GM21529 (cell line): Measurements from ENCODE around the gene LIPI.
"Not testable (repeated sequence)": the region's sequence is repeated elsewhere in the genome, so short reads cannot be mapped to it uniquely, and the experiment has no call there.

ENCODE experiments used
- ATAC-seq: cut with Tn5 transposase; IDR thresholded peaks from one replicate; pipeline ENCODE4 v1.9.1; 2021; ENCODE audit not compliant: unreplicated experiment

Gene LIPI

DNA sequence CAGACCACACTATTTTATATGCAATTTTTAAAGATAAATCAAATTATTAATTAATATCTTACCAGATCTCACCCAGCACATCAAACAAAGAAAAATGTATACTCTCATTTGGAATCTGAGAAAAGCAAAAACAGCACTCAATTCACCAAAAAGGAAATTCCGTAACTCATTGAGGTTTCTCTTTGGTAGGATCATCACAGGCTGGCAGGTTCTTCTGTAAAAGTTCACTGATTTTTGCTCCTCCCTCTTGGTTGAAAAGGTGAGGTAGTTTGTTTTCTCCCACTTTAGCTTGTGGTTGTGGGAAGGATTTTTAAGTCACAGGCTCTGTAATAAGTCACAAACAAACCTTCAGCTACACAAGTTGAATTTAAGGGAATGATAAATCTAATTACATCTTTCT lies at the start of gene LIPI:
TSS of gene LIPI (minus strand) at position 218 of the 400 bp plus-strand sequence. CDS start at position 108, 110 bp downstream.
- ATAC-seq = no peak

DNA sequence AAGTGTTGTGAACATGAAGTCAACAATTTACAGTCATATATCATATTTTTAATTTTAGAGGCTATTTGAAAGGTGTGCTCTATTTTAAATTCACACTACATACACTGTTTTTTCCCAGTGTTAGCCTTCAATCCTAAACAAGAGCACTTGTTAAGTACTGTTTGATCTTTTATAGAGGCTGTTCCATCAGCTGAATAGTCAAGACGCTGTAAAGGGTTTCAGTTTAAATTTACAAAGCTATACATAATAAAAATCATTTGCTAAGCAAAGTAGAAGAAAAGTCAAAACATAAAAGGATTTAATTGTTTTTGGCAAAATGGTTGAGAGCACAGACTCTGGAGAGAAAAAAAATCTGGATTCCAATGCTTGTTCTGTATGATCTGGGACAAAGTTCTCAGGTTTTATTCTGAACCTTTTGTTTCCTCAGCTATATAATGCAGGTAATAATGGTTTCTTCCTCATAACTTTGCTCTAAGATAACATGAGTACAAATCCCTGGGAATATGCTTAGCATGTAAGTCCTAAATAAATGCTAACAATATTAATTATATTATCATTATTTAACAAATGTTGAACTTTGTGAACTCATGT lies 49.5 kb upstream of the LIPI start:
- ATAC-seq = no peak

DNA sequence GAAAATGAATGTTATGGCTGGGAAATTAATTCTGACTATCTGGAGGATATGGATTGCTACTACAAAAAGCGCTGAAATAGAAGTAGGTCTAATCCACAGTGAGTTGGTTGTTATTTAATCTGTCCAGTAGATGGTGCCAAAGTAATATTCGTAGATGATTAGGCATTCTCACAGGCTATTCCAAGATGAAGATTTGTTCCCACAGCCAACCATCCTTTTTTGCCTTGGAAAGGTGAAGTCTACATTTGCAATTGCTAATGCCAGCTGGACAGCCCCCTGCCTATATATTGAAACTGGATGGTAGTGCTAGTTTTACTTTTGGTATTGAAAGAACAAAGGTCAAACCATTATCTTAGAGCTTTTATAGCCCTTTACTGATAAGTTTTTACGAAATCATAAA lies 49.0 kb upstream of the LIPI start:
- peak; percentile 59 for ATAC-seq

DNA sequence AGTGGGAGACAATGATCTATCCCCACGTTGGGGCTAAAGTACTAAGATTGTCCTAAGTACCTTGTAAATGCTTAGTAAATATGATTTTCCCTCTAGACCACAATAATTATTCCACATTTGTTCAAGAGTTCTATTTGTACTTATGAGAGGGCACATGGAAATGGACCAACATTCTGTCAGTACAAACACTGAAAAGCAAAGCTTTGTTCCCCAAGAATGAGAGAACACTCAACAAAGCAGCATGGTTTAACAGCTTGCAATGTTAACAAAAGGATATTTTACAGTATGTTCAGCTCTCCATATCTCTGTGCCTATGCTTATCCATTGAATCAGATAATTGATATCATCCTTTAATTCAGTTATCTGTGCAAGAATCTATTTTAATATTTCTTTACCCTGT lies 40.6 kb upstream of the LIPI start:
- no peak for ATAC-seq

DNA sequence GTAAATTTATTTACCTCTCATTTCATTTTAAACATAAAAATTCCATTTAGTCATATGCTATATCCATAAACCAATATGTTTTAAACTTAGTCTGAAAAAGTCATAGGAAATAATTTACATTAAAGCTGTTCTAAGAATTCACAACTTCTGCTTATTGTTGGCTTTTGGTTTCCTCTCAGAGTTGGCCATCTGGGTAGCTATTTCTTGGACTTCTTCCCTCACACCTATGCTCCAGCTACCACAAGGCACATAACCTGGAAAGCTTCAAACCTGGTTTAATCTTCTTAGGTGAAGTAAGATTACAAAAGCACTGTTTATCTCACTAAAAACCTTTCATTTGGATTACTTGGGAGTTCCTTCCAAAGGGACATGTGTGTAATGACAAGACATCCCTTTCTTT lies 35.0 kb upstream of the LIPI start:
- no peak for ATAC-seq

DNA sequence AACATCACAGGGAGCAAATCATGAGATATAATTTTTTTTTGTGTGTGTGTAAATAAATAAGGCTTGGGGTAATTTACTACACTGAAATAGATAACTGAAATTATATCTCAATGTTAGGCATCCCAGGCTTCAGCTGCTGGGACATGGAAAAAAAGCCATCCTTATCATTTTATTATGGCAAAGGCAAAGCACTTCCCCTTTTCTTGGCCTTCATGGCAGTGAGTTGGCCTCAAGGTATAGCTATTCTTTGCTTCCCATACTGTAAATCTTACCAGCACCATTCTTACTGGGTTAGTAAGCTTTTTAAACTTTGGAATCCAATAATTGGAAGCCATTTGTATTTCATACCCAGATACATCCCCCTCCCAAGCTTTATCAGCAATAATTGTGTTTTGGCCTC lies 34.2 kb upstream of the LIPI start:
- ATAC-seq = no peak

DNA sequence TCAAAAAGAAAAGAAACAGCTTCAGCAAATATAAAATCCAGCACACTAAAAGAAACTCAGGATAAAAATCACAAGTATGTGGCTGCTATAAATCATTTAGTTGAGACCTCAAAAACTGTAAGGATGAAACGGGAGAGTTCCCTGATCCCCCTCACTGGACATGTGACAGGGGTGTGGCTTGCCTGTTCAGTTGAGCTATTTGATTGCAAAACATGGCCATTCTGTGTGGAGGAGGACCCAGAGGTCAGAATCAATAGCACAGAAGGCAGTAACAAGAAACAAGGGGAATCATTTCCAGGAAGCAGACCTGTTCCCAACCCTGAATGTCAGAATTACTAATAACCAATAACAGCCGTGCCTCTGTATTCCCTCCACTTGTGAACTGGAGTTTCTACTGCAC lies 33.1 kb upstream of the LIPI start:
- no peak for ATAC-seq

DNA sequence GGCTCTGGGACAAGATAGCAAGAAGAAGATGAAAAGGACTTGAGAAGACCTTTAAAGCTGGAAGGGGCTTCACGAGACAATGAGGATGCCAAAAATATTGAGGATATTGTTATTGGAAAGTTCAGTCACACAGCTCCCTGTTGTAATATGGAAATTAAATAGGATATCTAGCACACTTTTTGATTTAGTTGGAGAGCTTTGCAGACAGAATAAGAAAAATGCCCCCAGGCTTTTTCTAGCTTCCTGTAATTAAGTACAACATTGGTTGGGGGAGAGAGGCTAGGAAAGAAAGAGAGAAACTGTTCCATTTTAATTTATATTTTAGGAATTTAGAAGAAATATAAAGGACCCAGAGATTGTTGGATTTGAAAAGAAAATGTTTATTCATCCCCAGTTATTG lies 32.7 kb upstream of the LIPI start:
- no peak for ATAC-seq

DNA sequence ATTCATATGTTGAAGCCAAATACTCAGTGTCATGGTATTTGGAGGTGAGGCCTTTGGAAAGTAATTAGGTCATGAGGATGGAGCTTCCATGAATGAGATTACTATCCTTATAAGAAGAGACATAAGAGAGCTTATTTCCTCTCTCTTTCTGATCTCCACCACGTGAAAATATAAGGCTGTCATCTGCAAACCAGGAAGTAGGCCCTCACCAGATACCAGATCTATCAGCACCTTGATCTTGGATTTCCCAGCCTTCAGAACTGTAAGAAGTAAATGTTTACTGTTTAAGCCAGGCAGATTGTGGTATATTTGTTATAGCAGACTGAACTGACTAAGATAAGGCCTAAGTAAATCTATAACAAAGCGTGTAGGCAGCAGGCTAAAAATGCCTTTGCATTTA lies 30.5 kb upstream of the LIPI start:
- ATAC-seq = no peak

DNA sequence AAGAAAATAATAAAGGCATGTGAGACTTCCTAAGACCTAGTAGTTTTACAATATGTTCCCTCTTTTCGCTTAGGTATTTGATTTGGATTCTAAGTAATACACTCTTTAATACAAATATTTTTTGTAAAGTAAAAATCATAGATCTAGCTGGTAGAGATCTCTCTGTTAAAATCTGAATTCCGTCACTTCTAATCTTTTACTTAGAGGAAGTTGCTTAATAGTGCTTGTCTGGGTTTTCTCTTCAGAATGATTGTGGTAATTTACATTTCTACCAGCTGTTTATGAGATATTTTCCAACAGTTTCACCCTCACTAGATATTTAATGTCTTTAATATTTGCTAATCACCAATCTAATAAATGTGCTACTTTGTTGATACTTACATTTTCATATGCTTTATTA lies 28.5 kb upstream of the LIPI start:
- ATAC-seq = no peak

DNA sequence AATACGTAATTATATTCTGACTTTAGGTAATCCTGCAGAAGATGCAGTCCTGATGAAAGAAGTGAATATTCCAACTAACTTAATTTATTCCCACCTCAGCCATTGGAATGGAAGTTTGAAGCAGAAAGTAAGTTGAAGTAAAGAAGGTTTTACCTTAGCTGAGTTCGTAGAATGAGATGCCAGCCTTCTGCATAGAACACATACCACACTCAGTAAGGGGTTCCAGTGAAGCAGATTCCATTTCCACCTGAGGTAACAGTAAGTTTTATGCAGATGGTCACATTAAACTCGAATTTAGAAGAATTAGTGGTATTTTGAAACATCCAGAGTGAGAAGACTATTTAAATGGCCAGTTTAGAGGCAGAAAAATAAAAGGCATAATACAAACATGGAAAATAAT lies 25.4 kb upstream of the LIPI start:
- no peak for ATAC-seq

DNA sequence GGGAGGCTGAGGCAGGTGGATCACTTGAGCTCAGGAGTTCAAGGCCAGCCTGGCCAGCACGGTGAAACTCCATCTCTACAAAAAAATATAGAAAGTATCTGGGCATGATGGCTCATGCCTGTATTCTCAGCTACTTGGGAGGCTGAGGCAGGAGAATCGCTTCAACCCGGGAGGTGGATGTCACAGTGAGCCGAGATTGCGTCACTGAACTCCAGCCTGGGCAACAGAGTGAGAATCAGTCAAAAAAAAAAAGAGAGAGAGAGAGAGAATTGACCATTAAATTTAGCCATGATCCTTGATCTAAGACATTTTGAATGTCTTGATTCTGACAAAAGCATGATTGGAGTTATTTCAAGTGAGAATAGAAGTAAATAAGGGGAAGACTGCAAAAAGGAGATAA lies 24.3 kb upstream of the LIPI start:
- ATAC-seq = no peak

DNA sequence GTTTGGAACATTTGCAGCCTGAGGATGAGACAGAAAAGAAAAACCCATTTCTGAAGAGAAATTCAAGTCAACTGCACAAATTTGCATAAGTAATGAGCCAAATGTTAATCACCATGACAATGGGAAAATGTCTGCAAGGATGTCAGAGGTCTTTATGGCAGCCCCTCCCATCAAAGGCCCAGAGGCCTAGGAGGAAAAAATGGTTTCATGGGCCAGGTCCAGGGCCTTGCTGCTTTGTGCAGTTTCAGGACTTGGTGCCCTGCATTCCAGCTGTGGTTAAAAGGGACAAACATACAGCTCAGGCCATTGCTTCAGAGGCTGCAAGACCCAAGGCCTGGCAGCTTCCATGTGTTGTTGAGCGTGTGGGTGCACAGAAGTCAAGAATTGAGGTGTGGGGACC lies 18.6 kb upstream of the LIPI start:
- no peak for ATAC-seq

DNA sequence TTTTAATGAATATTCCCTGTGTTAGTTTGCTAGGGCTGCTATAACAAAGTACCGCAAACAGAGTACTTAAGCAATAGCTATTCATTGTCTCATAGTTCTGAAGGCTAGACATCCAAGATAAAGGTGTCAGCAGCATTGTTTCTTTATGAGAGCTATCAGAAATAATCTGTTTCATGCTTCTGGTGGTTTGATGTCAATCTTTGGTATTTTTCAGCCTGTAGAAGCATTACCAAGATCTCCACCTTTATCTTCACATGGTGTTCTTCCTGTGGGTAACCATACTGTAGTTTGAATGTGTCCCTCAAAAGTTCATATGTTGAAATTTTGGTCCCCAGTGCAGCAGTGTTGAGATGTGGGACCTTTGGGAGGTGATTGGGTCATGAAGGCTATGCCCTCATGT lies 12.6 kb upstream of the LIPI start:
- no peak for ATAC-seq

DNA sequence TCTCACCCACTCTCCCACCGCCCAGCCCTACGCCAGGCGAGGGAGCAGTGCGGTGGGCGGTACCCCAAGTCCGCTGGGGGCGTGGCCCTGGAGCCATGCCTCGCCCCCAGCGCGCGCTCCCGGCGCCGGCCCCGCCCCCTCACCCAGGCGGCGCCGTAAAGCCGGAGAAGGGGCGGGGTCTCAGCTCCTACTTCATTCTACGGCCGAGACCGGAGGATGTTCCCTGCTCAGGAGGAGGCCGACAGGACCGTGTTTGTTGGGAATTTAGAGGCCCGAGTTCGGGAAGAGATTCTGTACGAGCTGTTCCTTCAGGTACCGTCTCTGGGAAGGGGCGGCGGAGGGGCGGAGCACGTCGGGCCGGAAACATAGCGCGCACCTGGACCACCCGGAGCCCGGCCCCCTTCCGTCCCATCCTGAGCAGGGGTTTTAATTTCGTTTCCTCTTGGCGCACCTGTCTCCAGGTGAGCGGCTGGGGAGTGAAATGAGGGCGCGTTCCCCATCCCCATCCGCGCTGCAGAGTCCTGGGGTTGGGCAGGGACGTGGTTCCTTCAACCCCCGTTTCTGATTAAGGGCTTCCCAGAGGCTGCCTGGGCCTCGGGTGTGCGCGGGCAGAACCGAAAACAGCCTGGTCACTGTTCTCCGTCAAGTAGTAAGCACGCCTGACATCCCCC lies 5.4 kb upstream of the LIPI start, which contains the start of gene RBM11:
TSS of gene RBM11 (plus strand) at position 187 of the 671 bp plus-strand sequence. CDS start at position 217, 30 bp downstream.
- peak; percentile 96 for ATAC-seq

DNA sequence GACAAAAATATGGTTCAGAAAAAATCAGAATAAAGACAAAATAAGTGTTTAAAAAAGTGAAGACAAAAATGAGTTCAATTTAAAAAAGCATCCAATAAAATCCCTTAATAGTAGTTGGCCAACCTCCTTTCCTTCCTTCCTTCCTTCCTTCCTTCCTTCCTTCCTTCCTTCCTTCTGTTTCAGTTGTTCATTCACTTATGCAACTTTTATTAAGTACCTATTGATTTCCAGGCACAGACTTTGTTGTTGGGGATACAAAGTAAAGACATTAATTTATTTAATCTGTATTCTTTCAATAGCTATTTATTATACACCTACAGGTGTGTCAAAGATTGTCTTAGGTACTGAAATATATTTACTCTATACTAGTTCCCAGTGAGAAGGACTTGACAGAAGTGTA lies 2.4 kb upstream of the LIPI start:
- no peak for ATAC-seq

DNA sequence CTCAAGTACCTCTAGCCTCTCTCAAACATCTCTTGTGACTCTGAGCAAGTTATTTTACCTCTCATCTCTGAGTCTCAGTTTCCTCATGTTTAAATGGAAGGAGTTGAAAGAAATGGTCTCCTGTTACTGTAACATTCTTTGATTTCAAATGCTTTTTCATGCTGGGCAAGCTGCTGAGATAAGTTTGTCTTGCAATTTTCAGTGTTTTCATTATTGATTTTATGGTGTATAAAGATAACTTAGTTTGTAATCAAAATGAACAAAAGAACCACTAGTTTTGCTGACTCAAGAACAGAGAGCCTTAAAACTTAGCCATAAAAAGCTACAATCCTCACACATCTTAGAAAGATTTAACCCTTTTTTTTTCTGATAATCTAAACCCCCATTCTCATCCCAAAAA lies 4.5 kb downstream of the LIPI start:
- no peak for ATAC-seq

DNA sequence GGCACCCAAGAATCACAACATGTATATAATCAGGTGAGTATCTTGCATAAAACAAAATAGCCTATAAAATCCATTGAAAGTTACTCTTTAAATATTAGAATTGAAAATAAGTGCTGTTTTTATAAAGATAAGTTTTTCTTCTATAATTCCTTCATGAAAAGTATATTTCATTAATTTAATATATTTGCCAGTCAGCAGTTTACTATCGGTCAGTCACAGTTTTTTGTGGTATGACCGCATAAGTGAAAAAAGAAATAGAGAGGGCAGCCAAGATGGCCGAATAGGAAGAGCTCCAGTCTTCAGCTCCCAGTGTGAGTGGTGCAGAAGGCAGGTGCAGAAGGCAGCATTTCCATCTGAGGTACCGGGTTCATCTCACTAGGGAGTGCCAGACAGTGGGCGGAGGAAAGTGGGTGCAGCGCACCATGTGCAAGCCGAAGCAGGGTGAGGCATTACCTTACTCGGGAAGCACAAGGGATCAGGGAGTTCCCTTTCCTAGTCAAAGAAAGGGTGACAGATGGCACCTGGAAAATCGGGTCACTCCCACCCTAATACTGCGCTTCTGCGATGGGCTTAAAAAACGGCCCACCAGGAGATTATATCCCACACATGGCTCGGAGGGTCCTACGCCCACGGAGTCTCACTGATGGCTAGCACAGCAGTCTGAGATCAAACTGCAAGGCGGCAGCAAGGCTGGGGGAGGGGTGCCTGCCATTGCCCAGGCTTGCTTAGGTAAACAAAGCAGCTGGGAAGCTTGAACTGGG lies 44.1 kb downstream of the LIPI start:
- ATAC-seq = not testable (repeated sequence)

DNA sequence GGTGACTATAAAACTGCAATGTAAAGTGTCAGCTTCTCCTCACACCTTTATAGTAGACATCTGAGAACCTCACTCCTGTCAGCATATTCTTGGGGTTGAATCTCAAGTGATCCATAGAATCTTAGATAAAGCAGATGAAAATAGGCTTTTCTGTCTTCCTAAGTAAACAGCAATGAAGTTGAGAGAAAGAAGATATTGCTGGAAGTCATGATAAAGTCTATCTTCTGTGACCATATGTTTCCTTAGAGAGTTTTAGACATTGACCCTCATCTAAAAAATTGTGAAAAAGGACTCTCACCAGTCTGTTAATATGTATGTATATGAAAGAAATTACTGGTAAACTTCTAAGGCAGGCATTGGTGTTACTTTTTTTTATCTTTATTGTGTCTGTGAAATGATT lies 66.8 kb downstream of the LIPI start:
- no peak for ATAC-seq

DNA sequence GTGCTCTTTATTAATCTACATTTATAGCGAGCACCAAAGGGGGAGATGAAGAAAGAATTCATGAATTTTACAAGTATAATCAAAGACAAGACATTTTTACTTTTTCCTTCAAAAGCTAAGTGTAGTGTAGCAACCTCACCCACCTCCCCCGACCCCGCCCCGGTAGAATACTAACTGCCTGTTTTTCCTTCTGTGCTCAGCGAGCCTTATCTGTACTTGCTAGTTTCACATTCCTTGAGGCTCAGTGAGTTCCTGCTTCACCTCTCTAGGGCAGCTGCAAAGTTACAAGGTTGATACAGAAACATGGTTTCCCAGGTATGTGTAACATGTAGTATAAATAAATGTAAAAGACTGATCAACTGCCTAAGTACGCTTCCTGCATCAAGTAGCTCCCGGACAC lies 86.5 kb downstream of the LIPI start:
- no peak for ATAC-seq

DNA sequence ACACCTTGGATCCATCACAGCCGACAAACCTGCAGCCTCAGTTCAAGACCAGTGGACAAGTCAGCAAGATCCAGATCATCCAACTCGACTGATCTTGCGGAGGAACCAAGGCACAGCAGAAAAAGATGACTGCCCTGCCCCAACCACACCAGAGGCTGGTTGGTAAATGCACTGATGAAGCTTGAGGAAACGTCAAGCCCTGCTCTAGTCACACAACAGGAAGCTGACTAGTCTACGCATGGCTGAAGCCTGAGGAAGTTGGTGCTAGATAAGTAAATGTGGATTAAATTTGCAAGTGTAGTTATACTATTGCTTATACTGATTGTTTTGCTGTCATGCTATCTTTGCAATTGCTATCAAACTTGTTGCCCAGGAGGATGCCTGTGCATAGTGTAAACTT lies 89.0 kb downstream of the LIPI start:
- ATAC-seq = no peak

DNA sequence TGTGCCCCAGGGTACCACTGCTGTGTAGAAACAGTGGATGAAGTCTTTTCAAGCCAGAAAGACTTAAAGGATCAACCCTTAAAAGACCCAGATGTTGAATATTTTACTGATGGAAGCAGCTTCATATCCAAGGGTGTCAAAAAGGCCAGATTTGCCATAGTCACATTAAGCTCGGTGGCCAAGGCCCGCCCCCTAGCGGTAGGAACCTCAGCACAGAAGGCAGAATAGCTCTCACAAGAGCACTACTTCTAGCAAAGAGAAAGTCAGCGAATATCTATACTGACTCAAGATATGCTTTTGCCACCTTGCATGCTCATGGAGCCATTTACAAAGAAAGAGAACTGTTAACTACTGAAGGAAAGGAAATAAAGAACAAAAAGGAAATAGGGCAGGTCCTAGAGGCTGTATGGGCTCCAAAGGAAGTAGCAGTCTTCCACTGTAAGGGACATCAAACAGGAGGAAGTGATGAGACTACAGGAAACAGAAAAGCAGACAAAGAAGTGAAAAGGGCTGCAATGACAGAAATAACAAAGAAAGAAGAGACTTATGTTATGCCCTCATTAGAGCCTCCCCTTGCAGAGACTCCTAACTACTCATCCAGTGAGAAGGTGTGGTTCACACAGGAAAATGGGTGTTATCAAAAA lies 90.5 kb downstream of the LIPI start:
- ATAC-seq = peak; percentile 65
